ENCODE measurements around the gene ZBTB49. TPM values are rescaled to one million over a fixed set of nuclear protein-coding genes. Genes with fewer than 3 reads are reported as not detected.

Gene ZBTB49
- total RNA-seq, 4 donors from 2014 or later: 1.7 to 6.3 (median 4.4) TPM

- WGBS, 2 donors: 36 to 45% methylated on average over 8 to 9 of the region's 9 CpGs
- H3K27ac ChIP-seq: no peak overlapping the region
- intact Hi-C loops (cut with DNase I): loop anchor here (5.0 kb wide), 1 partner anchor 73 kb away; no protein-coding TSS in a partner anchor
- H3K9me3 ChIP-seq: no peaks in the 10 kb centered on the region
- H3K4me1 ChIP-seq: no peaks in the 10 kb centered on the region
- DNase-seq: no peak
- H3K36me3 ChIP-seq: no peaks in the 10 kb centered on the region
- H3K4me3 ChIP-seq: no peak overlapping the region
- TF ChIP-seq POLR2A (IDR thresholded peaks at IDR 0.05) (no peak), CTCF (IDR thresholded peaks at IDR 0.05) (no peak)
- peaks cover 0 to 12% (median 0%) of the 10 kb centered on the region in 4 donors for H3K27me3 ChIP-seq
Measured at GRCh38 chr4:4259484-4260100, 30.5 kb upstream of the ZBTB49 start.

- TF ChIP-seq CTCF (IDR thresholded peaks at IDR 0.05) (peak in 3 of 6 experiments; percentile 15 to 40 (median 18)), POLR2A (IDR thresholded peaks at IDR 0.05) (no peak)
- WGBS, 2 donors: 33 to 57% methylated on average over 3 to 6 of the region's 6 CpGs
- Histone ChIP-seq H3K27me3 (peaks cover 0 to 5% (median 0%) of the 10 kb centered on the region in 4 donors), H3K27ac (no peak overlapping the region), H3K4me3 (no peak overlapping the region), H3K36me3 (no peaks in the 10 kb centered on the region), H3K4me1 (no peaks in the 10 kb centered on the region), H3K9me3 (no peaks in the 10 kb centered on the region)
- intact Hi-C loops (cut with DNase I): no loop called here
- DNase-seq: no peak
Measured at GRCh38 chr4:4260185-4260751, 29.8 kb upstream of the ZBTB49 start.

GRCh38 chr4:4267981-4268380, 22.1 kb upstream of the ZBTB49 start:
- intact Hi-C loops (cut with DNase I): no loop called here
- TF ChIP-seq CTCF (IDR thresholded peaks at IDR 0.05): no peak
- no peak for TF ChIP-seq POLR2A (IDR thresholded peaks at IDR 0.05)
- no peak for DNase-seq
- no peaks in the 10 kb centered on the region for H3K9me3 ChIP-seq
- no peak overlapping the region for H3K4me3 ChIP-seq
- no peaks in the 10 kb centered on the region for H3K4me1 ChIP-seq
- H3K27me3 ChIP-seq: no peaks in the 10 kb centered on the region
- peaks cover 0 to 64% (median 0%) of the 10 kb centered on the region in 3 donors for H3K36me3 ChIP-seq
- WGBS, 2 donors: 56 to 60% methylated on average over 5 of the region's 5 CpGs
- H3K27ac ChIP-seq: no peak overlapping the region

GRCh38 chr4:4268776-4269175, 21.3 kb upstream of the ZBTB49 start:
- 100% methylated on average over 1 of the region's 1 CpG for WGBS, 2 donors
- TF ChIP-seq CTCF (IDR thresholded peaks at IDR 0.05) (no peak), POLR2A (IDR thresholded peaks at IDR 0.05) (no peak)
- no peaks in the 10 kb centered on the region for H3K27me3 ChIP-seq
- DNase-seq: no peak
- H3K36me3 ChIP-seq: peaks cover 0 to 72% (median 7%) of the 10 kb centered on the region in 3 donors
- intact Hi-C loops (cut with DNase I): no loop called here
- no peaks in the 10 kb centered on the region for H3K9me3 ChIP-seq
- H3K27ac ChIP-seq: peak overlapping the region in 2 of 4 donors; percentile 48 to 57
- no peak overlapping the region for H3K4me3 ChIP-seq
- no peaks in the 10 kb centered on the region for H3K4me1 ChIP-seq

- H3K27me3 ChIP-seq: no peaks in the 10 kb centered on the region
- intact Hi-C loops (cut with DNase I): no loop called here
- no peaks in the 10 kb centered on the region for H3K4me1 ChIP-seq
- H3K36me3 ChIP-seq: peaks cover 0 to 78% (median 12%) of the 10 kb centered on the region in 3 donors
- WGBS, 2 donors: 87 to 98% methylated on average over 5 to 8 of the region's 11 CpGs
- peak overlapping the region in 2 of 4 donors; percentile 48 to 57 for H3K27ac ChIP-seq
- DNase-seq: no peak
- no peaks in the 10 kb centered on the region for H3K9me3 ChIP-seq
- TF ChIP-seq CTCF (IDR thresholded peaks at IDR 0.05): no peak
- no peak for TF ChIP-seq POLR2A (IDR thresholded peaks at IDR 0.05)
- no peak overlapping the region for H3K4me3 ChIP-seq
Measured at GRCh38 chr4:4269331-4269731, 20.7 kb upstream of the ZBTB49 start.

All from esophagus squamous epithelium (tissue), 5 donors.